HCT116 (cell line): Measurements from ENCODE around the gene PRSS56. TPM values are rescaled to one million over a fixed set of nuclear protein-coding genes. Genes with fewer than 3 reads are reported as not detected.

Source experiments
- ATAC-seq: fragments of 200-7000 bp; cut with Tn5 transposase; 2 replicates; pipeline ENCODE4 v1.9.1; 2020; ENCODE audit warnings: mild to moderate bottlenecking, moderate library complexity
- BruUV-seq: library from RNA; stranded (reverse); fragments of 400-500 nt; replicated peaks from 2 replicates; lab custom pipeline; 2021; lab: Mats Ljungman, UMichigan
- CTCF ChIA-PET: fragments of 300-600 bp; sonication (Branson Sonifier 250); formaldehyde crosslinking; loops from one replicate; lab custom pipeline; 2021; ENCODE audit warnings: antibody characterized with exemption; lab: Charles Lee
- POLR2A ChIA-PET: fragments of 300-600, 350-600 bp; sonication (Branson Sonifier 250); formaldehyde crosslinking; loops from one replicate; lab custom pipeline; 2021; ENCODE audit warnings: antibody characterized with exemption; lab: Charles Lee
- RAD21 ChIA-PET, 2 experiments: fragments of 300-600 bp; sonication (Branson Sonifier 250); formaldehyde crosslinking; loops; one replicate each; lab custom pipeline; 2023; ENCODE audit warnings: low total read pairs in 2 of 2; ENCODE audit not compliant: uncharacterized antibody in 2 of 2, unreplicated experiment in 2 of 2, low non-redundant PET in 1 of 2; lab: Charles Lee
- DNase-seq: peaks from one replicate; pipeline ENCODE4 v3.0.0-alpha.2; 2010; ENCODE audit warnings: low read depth, low spot score
- H2AFZ ChIP-seq: fragments of 200-600 bp; shearing (Covaris generic), sonication (generic); 2 replicates; pipeline ENCODE4 v1.6.1; 2017; ENCODE audit warnings: low read depth, mixed run types, mixed read lengths, antibody characterized with exemption, low read length; ENCODE audit not compliant: poor library complexity, severe bottlenecking
- H3K27ac ChIP-seq: 2 replicates; pipeline ENCODE4 v1.5.1; 2012; ENCODE audit warnings: low read depth, low read length
- H3K27me3 ChIP-seq: fragments of 200-600 bp; sonication (generic); 2 replicates; pipeline ENCODE4 v1.6.1; 2016; ENCODE audit warnings: mixed run types, low read length, mixed read lengths; ENCODE audit not compliant: insufficient read depth
- H3K36me3 ChIP-seq, 2 experiments: fragments of 200-500 bp in 1 of 2; fragments of 200-600 bp in 1 of 2; sonication (Bioruptor generic) in 1 of 2; sonication (generic) in 1 of 2; 2 replicates each; pipeline versions ENCODE4 v1.5.1 to v1.6.1; 2014 to 2016; ENCODE audit warnings: low read length in 2 of 2, inconsistent platforms in 1 of 2, mixed read lengths in 1 of 2, mixed run types in 1 of 2; ENCODE audit not compliant: insufficient read depth in 2 of 2, control insufficient read depth in 1 of 2
- H3K4me1 ChIP-seq, 2 experiments: fragments of 200-600 bp in 1 of 2; sonication (generic) in 1 of 2; 2 replicates each; pipeline versions ENCODE4 v1.5.1 to v1.6.1; 2012 to 2017; ENCODE audit warnings: low read length in 2 of 2, inconsistent platforms in 1 of 2, mild to moderate bottlenecking in 1 of 2, mixed read lengths in 1 of 2, mixed run types in 1 of 2, moderate library complexity in 1 of 2; ENCODE audit not compliant: insufficient read depth in 2 of 2, control insufficient read depth in 1 of 2
- H3K4me2 ChIP-seq: fragments of 200-600 bp; sonication (generic); 2 replicates; pipeline ENCODE4 v1.6.1; 2017; ENCODE audit warnings: mixed run types, low read length, mixed read lengths
- H3K4me3 ChIP-seq, 2 experiments: fragments of 200-600 bp in 1 of 2; sonication (generic) in 1 of 2; replicated peaks in 1 of 2; 2 replicates each; pipeline ENCODE4 v1.5.1; 2011 to 2016; ENCODE audit warnings: low read length in 2 of 2, control low read depth in 1 of 2, low read depth in 1 of 2, mild to moderate bottlenecking in 1 of 2, mixed read lengths in 1 of 2, mixed run types in 1 of 2
- H3K79me2 ChIP-seq: fragments of 200-600 bp; sonication (generic); 2 replicates; pipeline ENCODE4 v1.6.1; 2017; ENCODE audit warnings: mild to moderate bottlenecking, mixed run types, low read length, moderate library complexity, mixed read lengths; ENCODE audit not compliant: insufficient read depth
- H3K9ac ChIP-seq: fragments of 200-600 bp; sonication (generic); 2 replicates; pipeline ENCODE4 v1.6.1; 2016; ENCODE audit warnings: low read length, mixed read lengths
- H3K9me2 ChIP-seq: fragments of 200-600 bp; sonication (generic), shearing (Covaris generic); 2 replicates; pipeline ENCODE4 v1.6.1; 2017; ENCODE audit warnings: mixed run types, mild to moderate bottlenecking, moderate library complexity; ENCODE audit not compliant: insufficient read depth
- H3K9me3 ChIP-seq, 2 experiments: fragments of 200-500 bp in 1 of 2; fragments of 200-600 bp in 1 of 2; sonication (Bioruptor generic) in 1 of 2; sonication (generic) in 1 of 2; 2 replicates each; pipeline ENCODE4 v1.6.1; 2014 to 2017; ENCODE audit warnings: low read length in 2 of 2, mixed read lengths in 2 of 2, inconsistent platforms in 1 of 2, low read depth in 1 of 2, mild to moderate bottlenecking in 1 of 2, mixed run types in 1 of 2, moderate library complexity in 1 of 2; ENCODE audit not compliant: control insufficient read depth in 1 of 2, insufficient read depth in 1 of 2
- H4K20me1 ChIP-seq: fragments of 200-600 bp; sonication (generic), shearing (Covaris generic); 2 replicates; pipeline ENCODE4 v1.6.1; 2017; ENCODE audit warnings: mixed run types, mild to moderate bottlenecking, moderate library complexity; ENCODE audit not compliant: insufficient read depth
- ELF1 ChIP-seq: IDR thresholded peaks from 2 replicates; pipeline ENCODE4 v1.6.1; 2012; ENCODE audit warnings: low read depth, borderline replicate concordance
- JUND ChIP-seq: IDR thresholded peaks from 2 replicates; pipeline ENCODE4 v1.6.1; 2012
- POLR2AphosphoS5 ChIP-seq: IDR thresholded peaks from 2 replicates; pipeline ENCODE4 v1.6.1; 2011; ENCODE audit warnings: mild to moderate bottlenecking, low read depth, low read length, moderate library complexity
- RAD21 ChIP-seq: IDR thresholded peaks from 2 replicates; pipeline ENCODE4 v1.6.1; 2012; ENCODE audit warnings: low read depth, mild to moderate bottlenecking
- SIN3A ChIP-seq: IDR thresholded peaks from 2 replicates; pipeline ENCODE4 v1.6.1; 2012; ENCODE audit warnings: low read depth
- SRF ChIP-seq: IDR thresholded peaks from 2 replicates; pipeline ENCODE4 v1.6.1; 2012; ENCODE audit warnings: low read depth
- YY1 ChIP-seq: IDR thresholded peaks from 2 replicates; pipeline ENCODE4 v1.6.1; 2011; ENCODE audit warnings: low read length, low read depth, moderate library complexity, mild to moderate bottlenecking; ENCODE audit not compliant: insufficient replicate concordance; ENCODE audit errors: extremely low read depth
- ZFX ChIP-seq: fragments of 450-650 bp; IDR thresholded peaks from 2 replicates; pipeline ENCODE4 v1.6.1; 2017
- ZNF274 ChIP-seq: fragments of 200-500 bp; sonication (Bioruptor generic); IDR thresholded peaks from 2 replicates; pipeline ENCODE4 v1.6.1; 2014; ENCODE audit warnings: mild to moderate bottlenecking, low read depth, low read length, inconsistent platforms
- intact Hi-C: fragments of 100-400 bp; cut with micrococcal nuclease; formaldehyde crosslinking; loops from 2 replicates; pipeline ENCODE4 v1.10.0; 2022
- total RNA-seq: library from RNA; stranded (reverse); gene quantifications from one replicate; pipeline ENCODE4 v1.2.1, GENCODE V29; 2021; ENCODE audit not compliant: unreplicated experiment
- TF ChIP-seq, protein P1 (sequence below), 3 experiments: fragments of 200-600 bp in 1 of 3; sonication (generic) in 1 of 3; IDR thresholded peaks in 2 of 3; conservative IDR thresholded peaks in 1 of 3; 2 replicates each; pipeline ENCODE4 v1.5.1; 2012 to 2017; ENCODE audit warnings: low read depth in 2 of 3, low read length in 2 of 3, antibody characterized with exemption in 1 of 3, borderline replicate concordance in 1 of 3, control low read depth in 1 of 3, mild to moderate bottlenecking in 1 of 3, mixed read lengths in 1 of 3, mixed run types in 1 of 3, moderate library complexity in 1 of 3; ENCODE audit not compliant: insufficient read depth in 1 of 3

The PRSS56 gene
- total RNA-seq, 1 experiment from 2014 or later = not detected

DNA sequence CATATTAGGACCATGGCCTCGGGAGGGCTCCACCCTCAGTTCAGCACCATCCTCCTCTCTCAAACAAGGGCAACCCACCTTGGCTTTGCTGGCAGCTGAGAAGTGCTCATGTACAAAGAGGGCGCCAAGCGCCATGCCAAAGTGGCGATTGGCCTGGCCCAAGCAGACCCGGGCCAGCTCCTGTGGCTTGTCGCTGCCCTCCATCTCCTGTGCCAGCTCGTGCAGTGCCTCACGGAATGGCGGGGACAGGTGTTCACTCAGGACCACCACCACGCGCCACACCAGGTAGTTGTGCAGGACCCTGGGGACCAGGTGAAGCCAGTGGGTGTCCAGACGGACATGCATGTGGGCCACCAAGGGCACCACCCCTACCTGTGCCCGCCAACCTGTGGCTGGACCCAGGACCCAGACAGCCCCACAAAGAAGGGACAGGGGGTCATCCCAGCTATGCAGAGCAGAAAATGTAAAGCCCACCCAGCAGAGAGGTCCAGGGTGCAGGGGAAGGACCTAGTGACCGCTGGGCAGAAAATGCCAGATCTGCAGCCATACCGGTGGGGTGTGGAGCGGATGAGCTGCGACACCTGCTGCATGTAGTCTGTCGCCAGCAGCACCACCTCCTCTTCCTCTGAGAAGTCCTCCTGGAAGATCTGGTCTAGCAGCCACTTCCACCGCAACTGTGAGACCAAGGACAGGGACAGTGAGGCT lies 36.1 kb upstream of the PRSS56 start:
- ChIA-PET RAD21 (no interaction called here), POLR2A (no interaction called here), CTCF (no interaction called here)
- H4K20me1 ChIP-seq = no peaks in the 10 kb centered on the region
- no TSS peak for BruUV-seq
- H3K4me2 ChIP-seq = no peak overlapping the region
- no peaks in the 10 kb centered on the region for H3K9me2 ChIP-seq
- H3K4me3 ChIP-seq = no peak overlapping the region
- H3K27ac ChIP-seq = no peak overlapping the region
- no peak for ATAC-seq
- intact Hi-C loops = no loop called here
- no peak overlapping the region for H3K9ac ChIP-seq
- H3K79me2 ChIP-seq = no peaks in the 10 kb centered on the region
- no peaks in the 10 kb centered on the region for H3K9me3 ChIP-seq
- H3K27me3 ChIP-seq = no peaks in the 10 kb centered on the region
- DNase-seq = no peak
- H3K36me3 ChIP-seq = no peaks in the 10 kb centered on the region
- TF ChIP-seq ELF1 = no peak
- no peak for TF ChIP-seq ZNF274
- no peak for TF ChIP-seq SRF
- no peak for TF ChIP-seq POLR2AphosphoS5
- no peaks in the 10 kb centered on the region for H3K4me1 ChIP-seq
- no peak overlapping the region for H2AFZ ChIP-seq

GRCh38 chr2:232484628-232485347 lies 35.4 kb upstream of the PRSS56 start:
- ChIA-PET POLR2A (no interaction called here), RAD21 (no interaction called here), CTCF (no interaction called here)
- intact Hi-C loops = no loop called here
- Histone ChIP-seq H3K4me1 (no peaks in the 10 kb centered on the region), H3K4me3 (no peak overlapping the region), H3K4me2 (no peak overlapping the region), H3K36me3 (no peaks in the 10 kb centered on the region), H3K27ac (no peak overlapping the region), H3K27me3 (no peaks in the 10 kb centered on the region), H3K9me2 (no peaks in the 10 kb centered on the region), H3K79me2 (no peaks in the 10 kb centered on the region), H2AFZ (no peak overlapping the region), H3K9ac (no peak overlapping the region), H4K20me1 (no peaks in the 10 kb centered on the region), H3K9me3 (no peaks in the 10 kb centered on the region)
- TF ChIP-seq, protein P1, sequence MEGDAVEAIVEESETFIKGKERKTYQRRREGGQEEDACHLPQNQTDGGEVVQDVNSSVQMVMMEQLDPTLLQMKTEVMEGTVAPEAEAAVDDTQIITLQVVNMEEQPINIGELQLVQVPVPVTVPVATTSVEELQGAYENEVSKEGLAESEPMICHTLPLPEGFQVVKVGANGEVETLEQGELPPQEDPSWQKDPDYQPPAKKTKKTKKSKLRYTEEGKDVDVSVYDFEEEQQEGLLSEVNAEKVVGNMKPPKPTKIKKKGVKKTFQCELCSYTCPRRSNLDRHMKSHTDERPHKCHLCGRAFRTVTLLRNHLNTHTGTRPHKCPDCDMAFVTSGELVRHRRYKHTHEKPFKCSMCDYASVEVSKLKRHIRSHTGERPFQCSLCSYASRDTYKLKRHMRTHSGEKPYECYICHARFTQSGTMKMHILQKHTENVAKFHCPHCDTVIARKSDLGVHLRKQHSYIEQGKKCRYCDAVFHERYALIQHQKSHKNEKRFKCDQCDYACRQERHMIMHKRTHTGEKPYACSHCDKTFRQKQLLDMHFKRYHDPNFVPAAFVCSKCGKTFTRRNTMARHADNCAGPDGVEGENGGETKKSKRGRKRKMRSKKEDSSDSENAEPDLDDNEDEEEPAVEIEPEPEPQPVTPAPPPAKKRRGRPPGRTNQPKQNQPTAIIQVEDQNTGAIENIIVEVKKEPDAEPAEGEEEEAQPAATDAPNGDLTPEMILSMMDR (IDR thresholded peaks at IDR 0.05 in 2 of 3, conservative IDR thresholded peaks at IDR 0.05 in 1 of 3; ENCODE audit: borderline replicate concordance in 1 of 3, insufficient read depth in 1 of 3, low read depth in 2 of 3, low read length in 2 of 3) = no peak
- TF ChIP-seq YY1 = no peak
- no peak for TF ChIP-seq SIN3A
- no peak for TF ChIP-seq RAD21
- no peak for TF ChIP-seq ZFX
- no peak for TF ChIP-seq ELF1
- no peak for TF ChIP-seq JUND
- ATAC-seq = no peak
- no peak for DNase-seq
- BruUV-seq = no TSS peak
